HG03097 (cell line): Measurements from ENCODE around the gene E2F7.

Experiments used
- ATAC-seq: cut with Tn5 transposase; IDR thresholded peaks from one replicate; pipeline ENCODE4 v1.9.1; 2021; ENCODE audit not compliant: unreplicated experiment, low FRiP score

E2F7 gene

DNA sequence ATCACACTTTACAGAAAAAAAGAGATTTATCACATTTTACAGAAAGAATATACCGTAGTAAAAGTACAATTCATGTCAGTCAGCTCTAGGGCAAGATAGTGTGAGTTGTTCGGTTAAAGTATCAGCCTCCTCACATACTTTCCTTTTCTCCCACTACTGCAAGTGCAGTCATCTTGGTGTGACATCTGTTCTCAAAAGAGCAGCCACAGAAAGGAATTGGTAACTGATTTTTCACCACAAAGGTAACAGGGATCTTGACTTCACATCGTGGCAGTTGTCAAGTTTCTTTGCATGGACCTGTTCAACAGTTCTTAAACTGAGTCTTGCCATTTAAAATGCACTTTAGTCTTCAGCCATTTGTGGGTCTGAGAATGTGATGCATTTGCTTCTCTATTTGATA, 5.0 kb upstream of the E2F7 start:
- peak; percentile 83 for ATAC-seq

DNA sequence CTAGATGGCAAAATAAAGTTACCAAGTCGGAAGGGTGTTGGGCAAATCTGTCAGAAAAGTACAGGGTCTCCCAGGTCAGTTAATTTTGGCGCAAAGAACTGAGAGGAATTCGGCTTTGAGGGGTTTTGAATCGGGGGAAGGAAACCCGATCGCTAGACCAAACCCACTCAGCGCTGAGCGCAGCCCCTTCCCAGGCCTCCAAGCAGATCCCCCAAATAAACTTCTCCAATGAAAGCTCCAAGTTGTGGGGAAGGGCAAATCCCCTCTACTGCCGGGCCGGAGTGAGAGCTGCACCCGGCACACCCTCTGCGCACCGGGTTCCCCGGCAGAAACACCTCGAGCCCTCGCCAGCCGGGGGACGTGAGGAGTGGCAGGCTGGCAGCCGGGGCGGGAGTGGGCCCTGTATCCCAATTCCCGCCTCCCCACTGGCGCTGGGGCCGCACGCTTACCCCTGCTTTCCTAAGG, 441 bp downstream of the E2F7 start:
- ATAC-seq: peak; percentile 11

GRCh38 chr12:77062846-77063461, 2.4 kb downstream of the E2F7 start:
- no peak for ATAC-seq

GRCh38 chr12:77062396-77062795, 3.0 kb downstream of the E2F7 start:
- ATAC-seq: no peak

DNA sequence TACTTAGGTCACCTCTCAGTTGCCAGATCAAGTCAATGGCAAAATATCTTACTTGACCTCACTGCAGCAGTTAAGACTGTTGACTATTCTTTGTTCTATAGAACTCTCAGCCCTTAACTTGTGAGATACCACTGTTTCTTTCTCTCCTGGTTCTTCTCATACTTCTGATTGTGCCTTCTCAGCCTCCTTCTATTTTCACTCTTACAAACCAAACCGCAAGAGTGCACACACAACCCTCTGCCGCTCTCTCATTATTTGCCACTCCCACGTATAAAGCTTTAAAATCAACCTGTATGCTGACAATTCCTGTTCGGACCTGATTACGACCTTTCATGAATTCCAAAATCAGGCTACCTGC, 4.5 kb downstream of the E2F7 start:
- ATAC-seq: peak; percentile 17

GRCh38 chr12:77060136-77060882, 5.1 kb downstream of the E2F7 start:
- peak; percentile 74 for ATAC-seq

GRCh38 chr12:77058740-77059139, 6.6 kb downstream of the E2F7 start:
- ATAC-seq: no peak

DNA sequence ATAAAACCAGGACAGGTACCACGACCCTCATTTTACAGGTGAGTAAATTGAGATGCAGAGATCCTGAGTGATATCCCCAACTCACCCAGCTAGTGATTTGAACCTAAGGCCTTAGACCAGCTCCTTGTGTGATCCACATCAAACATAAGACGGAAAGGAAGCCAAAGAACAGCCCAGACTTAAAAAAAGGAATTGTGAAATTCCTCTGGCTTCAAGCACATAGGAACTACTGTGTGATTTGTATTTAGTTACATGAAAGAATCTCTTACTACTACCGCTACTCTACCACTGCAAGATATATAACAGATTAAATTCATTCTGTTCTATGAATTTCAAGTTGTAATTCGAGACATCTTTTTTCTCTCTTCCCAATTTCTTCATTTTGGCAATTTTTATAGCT, 10.5 kb downstream of the E2F7 start:
- ATAC-seq: no peak

DNA sequence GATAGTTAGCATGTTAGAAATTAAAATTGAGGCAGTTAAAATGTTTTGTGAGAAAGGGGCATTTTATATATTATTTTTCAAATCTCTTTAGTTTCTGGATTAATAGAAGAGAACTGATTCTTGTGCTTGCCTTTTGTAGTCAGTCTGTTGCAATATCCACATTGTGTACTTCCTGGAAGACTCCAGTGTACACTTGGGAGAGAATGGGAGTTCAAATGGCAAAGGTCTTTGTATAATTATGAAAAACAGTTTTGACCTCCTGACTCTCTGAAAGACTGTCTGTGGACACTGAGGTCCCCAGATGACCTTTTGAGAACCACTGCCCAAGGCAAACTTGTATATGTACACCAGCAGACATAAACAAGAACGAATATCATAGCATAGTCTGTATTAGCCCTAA, 12.1 kb downstream of the E2F7 start:
- no peak for ATAC-seq

DNA sequence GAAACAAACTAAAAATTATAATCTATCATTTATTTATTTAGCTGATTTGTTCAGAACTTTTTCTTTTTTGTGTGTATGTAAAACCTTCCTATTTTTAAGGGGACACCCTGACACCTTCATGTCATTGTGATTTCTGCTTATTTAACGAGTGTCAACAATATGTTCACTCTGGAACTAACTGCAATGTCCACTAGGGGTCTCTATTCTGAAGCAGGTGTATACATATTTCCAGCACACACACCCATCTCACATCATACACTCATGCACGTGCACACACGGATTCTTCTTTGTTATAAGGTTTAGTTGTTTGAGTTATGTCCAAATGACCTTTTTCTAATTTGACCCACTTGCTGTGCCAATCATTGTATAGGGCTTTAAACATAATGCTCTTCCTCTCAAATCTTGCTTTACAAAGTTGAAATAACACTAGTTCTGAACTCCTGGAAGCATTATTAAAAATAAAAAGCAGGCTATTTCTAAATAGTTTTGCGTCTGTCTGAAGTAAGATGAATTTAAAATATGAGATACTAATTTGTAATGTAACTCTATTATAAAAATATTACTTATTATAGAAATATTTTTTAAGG, 15.5 kb downstream of the E2F7 start:
- peak; percentile 88 for ATAC-seq

- ATAC-seq: no peak
Observed at GRCh38 chr12:77047341-77048109, 17.8 kb downstream of the E2F7 start.

GRCh38 chr12:77046468-77046867, 18.9 kb downstream of the E2F7 start:
- no peak for ATAC-seq

- no peak for ATAC-seq
Observed at GRCh38 chr12:77045183-77045582, 20.2 kb downstream of the E2F7 start.

DNA sequence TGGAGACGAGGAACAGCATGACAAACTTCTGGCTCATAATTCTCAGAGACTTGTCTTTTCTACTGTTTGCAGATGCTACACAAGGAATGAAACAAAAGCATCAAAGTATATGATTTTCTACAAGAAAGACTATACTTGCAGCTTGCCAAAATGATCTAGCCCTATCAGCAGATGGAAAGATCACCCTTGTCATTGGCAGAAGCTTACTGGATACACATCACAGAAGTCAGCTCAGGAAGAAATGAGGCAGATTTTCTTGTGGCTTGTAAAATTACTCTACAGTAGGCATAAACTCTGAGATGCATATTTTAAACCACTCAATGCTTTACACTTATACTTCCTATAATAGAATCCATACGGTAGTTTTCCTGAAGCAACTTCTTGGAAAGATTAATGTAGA, 20.6 kb downstream of the E2F7 start:
- ATAC-seq: no peak

DNA sequence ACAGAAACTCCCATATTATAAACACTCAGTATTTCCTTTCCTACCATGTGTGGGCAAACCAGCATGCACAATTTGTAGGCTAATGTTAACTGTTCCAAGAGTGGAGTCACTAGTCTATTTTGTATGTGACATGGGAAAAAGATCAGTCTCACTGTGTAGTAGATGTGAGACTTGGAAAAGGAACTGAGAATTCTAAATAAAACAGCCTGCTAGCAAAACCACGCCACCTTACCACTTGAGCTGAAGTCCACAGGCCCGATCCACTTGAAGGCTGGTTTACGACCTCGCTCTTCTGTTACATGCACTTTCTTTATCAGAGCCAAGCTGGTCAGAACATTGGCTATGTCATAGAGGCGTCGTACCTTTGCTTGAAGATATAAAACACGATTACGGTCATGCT, 22.5 kb downstream of the E2F7 start:
- no peak for ATAC-seq

- no peak for ATAC-seq
Observed at GRCh38 chr12:77040231-77040630, 25.1 kb downstream of the E2F7 start.

DNA sequence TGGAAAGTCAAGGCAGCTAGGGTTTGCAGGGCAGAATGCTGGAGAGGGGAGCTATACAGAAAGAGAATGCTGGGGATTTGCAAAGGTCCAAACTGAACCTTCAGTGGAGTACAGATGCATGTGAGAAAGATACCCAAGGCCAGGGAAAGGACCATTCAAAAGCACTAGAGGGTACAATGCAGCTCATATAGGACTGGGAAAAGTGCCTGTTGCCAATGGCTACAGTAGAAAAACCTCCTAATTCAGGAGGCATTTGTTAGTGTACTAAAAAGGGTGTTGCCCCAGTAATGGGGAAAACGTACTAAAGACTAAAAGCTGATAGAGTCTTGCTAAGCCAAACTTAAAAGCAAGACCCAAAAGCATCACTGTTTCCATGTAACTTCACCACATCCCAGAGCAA, 30.1 kb downstream of the E2F7 start:
- ATAC-seq: no peak

- ATAC-seq: no peak
Observed at GRCh38 chr12:77033658-77034536, 31.5 kb downstream of the E2F7 start.

DNA sequence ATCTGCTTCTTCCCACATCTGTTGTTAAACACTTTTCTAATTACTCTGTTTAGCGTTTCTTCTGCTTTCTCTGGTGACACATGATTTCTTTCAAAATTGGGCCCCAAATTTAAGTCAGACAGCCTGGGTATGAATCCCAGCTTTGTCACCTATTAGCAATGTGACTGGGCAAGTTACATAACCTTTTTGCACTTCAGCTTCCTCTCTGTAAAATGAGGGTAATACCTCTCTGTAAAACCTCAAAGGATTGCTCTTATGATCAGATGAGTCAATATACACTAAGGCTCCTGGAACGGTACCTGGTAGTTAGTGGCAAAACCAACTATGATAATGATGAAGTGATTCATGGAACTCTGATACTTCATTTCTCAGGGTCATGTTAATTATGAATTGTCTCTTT, 33.0 kb downstream of the E2F7 start:
- no peak for ATAC-seq

GRCh38 chr12:77031745-77032144, 33.6 kb downstream of the E2F7 start:
- ATAC-seq: no peak
